Tibial artery (tissue), 4 donors: ENCODE results near the gene RBM33.

Source experiments
- DNase-seq, 2 donors: peaks; one replicate each; pipeline ENCODE4 v3.0.0-alpha.2; 2019
- H3K27ac ChIP-seq, 2 donors: fragments of 200-600 bp; sonication (generic) in 1 of 2; 1 replicate in 1 of 2; 2 replicates in 1 of 2; pipeline ENCODE4 v1.5.1; 2018 to 2019; ENCODE audit warnings: mild to moderate bottlenecking in 1 of 2
- H3K27me3 ChIP-seq, 2 donors: fragments of 200-600 bp; sonication (generic) in 1 of 2; one replicate each; pipeline versions ENCODE4 v1.5.1 to v1.6.0; 2016 to 2019
- H3K36me3 ChIP-seq, 3 donors: fragments of 200-600 bp; sonication (generic) in 2 of 3; one replicate each; pipeline ENCODE4 v1.5.1; 2016 to 2019; ENCODE audit warnings: mild to moderate bottlenecking in 2 of 3
- H3K4me1 ChIP-seq, 4 donors: fragments of 200-600 bp; sonication (generic) in 2 of 4; 1 replicate in 3 of 4; 2 replicates in 1 of 4; pipeline ENCODE4 v1.5.1; 2016 to 2019
- H3K4me3 ChIP-seq, 2 donors: fragments of 200-600 bp; sonication (generic) in 1 of 2; 1 replicate in 1 of 2; 2 replicates in 1 of 2; pipeline ENCODE4 v1.5.1; 2018 to 2019; ENCODE audit warnings: mild to moderate bottlenecking in 2 of 2
- H3K9me3 ChIP-seq, 3 donors: fragments of 200-600 bp; sonication (generic) in 1 of 3; one replicate each; pipeline ENCODE4 v1.5.1; 2016 to 2019
- intact Hi-C: fragments of 100-400 bp; cut with DNase I; formaldehyde crosslinking; loops from one replicate; pipeline ENCODE4 v1.15.0; 2023; ENCODE audit warnings: low total_unique reads
- TF ChIP-seq, protein P1 (sequence below), 2 experiments: fragments of 200-600 bp in 1 of 2; fragments of 450-650 bp in 1 of 2; IDR thresholded peaks; one replicate each; pipeline ENCODE4 v1.5.1; 2017 to 2019; ENCODE audit warnings: antibody characterized with exemption in 2 of 2, mild to moderate bottlenecking in 1 of 2, moderate library complexity in 1 of 2

RBM33 gene

DNA sequence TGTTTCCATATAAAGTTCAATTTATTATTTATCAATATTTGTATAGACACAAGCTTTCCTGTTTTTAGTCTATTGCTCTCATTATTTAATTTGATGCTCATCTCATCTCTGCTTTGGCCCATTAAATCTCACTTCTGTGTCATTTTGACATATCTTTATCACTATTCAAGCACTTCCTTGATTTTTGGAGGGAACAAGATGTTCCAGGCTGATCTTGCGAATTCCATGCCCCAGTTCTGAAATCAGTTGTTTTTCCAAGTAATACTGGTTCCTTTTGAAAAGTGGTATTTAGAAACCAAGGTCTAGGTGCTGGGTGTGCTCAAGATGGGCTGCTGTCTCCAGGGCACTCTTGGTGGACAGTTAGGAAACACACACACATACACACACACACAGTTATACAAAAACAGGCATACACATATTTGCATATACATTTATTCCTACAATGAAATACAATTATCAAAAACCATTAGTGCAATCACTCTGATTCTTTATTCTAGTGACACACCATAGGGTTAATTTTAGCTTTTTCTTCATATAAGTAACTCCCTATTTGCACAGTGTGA is 4.4 kb upstream of the RBM33 start:
- H3K36me3 ChIP-seq: peaks cover 0 to 5% (median 4%) of the 10 kb centered on the region in 3 donors
- no peak for DNase-seq
- H3K4me3 ChIP-seq: no peak overlapping the region
- H3K9me3 ChIP-seq: peaks cover 0 to 24% (median 10%) of the 10 kb centered on the region in 3 donors
- no peak overlapping the region for H3K27ac ChIP-seq
- intact Hi-C loops: no loop called here
- H3K4me1 ChIP-seq: peaks cover 0 to 7% (median 5%) of the 10 kb centered on the region in 4 donors
- H3K27me3 ChIP-seq: no peaks in the 10 kb centered on the region
- TF ChIP-seq, protein P1, sequence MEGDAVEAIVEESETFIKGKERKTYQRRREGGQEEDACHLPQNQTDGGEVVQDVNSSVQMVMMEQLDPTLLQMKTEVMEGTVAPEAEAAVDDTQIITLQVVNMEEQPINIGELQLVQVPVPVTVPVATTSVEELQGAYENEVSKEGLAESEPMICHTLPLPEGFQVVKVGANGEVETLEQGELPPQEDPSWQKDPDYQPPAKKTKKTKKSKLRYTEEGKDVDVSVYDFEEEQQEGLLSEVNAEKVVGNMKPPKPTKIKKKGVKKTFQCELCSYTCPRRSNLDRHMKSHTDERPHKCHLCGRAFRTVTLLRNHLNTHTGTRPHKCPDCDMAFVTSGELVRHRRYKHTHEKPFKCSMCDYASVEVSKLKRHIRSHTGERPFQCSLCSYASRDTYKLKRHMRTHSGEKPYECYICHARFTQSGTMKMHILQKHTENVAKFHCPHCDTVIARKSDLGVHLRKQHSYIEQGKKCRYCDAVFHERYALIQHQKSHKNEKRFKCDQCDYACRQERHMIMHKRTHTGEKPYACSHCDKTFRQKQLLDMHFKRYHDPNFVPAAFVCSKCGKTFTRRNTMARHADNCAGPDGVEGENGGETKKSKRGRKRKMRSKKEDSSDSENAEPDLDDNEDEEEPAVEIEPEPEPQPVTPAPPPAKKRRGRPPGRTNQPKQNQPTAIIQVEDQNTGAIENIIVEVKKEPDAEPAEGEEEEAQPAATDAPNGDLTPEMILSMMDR (IDR thresholded peaks at IDR 0.05): no peak

DNA sequence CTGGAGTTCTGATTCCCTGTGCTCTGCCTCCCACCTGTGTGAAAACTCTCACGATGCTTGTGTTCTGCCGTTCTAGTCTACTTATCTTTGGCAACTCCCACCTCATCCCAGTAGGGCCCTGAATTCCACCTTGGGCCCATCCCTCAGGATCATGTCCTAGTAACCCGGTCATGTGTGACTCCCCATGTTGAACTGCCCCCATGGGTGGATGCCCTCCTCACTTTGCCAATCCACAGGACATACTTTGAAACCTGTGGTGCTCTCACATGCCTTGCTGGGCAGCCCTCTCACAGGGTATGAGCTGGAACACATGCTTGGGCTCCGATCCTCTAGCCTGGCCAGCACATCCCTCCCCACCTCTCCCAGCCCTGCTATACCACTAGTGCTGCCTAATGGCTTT is 3.8 kb upstream of the RBM33 start:
- Histone ChIP-seq H3K27me3 (no peaks in the 10 kb centered on the region), H3K9me3 (peaks cover 0 to 22% (median 10%) of the 10 kb centered on the region in 3 donors), H3K4me1 (peaks cover 0 to 9% (median 7%) of the 10 kb centered on the region in 4 donors), H3K27ac (no peak overlapping the region), H3K4me3 (no peak overlapping the region), H3K36me3 (peaks cover 0 to 5% (median 4%) of the 10 kb centered on the region in 3 donors)
- TF ChIP-seq, protein P1 (IDR thresholded peaks at IDR 0.05): no peak
- intact Hi-C loops: no loop called here
- DNase-seq: no peak

DNA sequence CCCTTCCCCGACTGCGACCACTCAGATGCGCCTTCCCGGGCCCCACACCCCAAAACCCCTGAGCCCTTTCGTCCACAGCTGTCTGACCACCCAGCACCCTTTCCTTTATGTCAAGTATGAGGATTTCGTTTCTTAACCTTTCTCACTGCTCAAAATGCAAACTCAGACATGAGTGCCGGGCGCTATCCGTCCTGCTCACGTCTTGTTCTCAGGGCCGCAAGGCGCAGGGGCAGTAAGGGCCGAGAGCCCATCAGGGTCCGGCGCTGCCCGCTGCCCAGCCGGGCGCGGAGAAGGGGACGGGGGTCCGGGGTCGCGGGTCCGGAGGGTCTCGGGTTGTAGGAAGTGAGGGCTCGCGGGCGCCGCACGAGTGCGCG is 670 bp upstream of the RBM33 start:
- Histone ChIP-seq H3K4me1 (peaks cover 0 to 21% (median 14%) of the 10 kb centered on the region in 4 donors), H3K4me3 (peak overlapping the region; percentile 77 to 99), H3K36me3 (peaks cover 15 to 21% (median 15%) of the 10 kb centered on the region in 3 donors), H3K27me3 (no peaks in the 10 kb centered on the region), H3K27ac (peak overlapping the region; percentile 91 to 98), H3K9me3 (peaks cover 0 to 8% (median 3%) of the 10 kb centered on the region in 3 donors)
- DNase-seq: no peak
- intact Hi-C loops: no loop called here
- TF ChIP-seq, protein P1 (IDR thresholded peaks at IDR 0.05): no peak

GRCh38 chr7:155644971-155645509 is 579 bp downstream of the RBM33 start:
- peaks cover 5 to 15% (median 8%) of the 10 kb centered on the region in 3 donors for H3K9me3 ChIP-seq
- H3K27ac ChIP-seq: peak overlapping the region; percentile 91 to 98
- H3K27me3 ChIP-seq: no peaks in the 10 kb centered on the region
- peak in 1 of 2 donors; percentile 68 for DNase-seq
- intact Hi-C loops: no loop called here
- TF ChIP-seq, protein P1 (IDR thresholded peaks at IDR 0.05): no peak
- peak overlapping the region; percentile 77 to 99 for H3K4me3 ChIP-seq
- H3K4me1 ChIP-seq: peaks cover 0 to 21% (median 14%) of the 10 kb centered on the region in 4 donors
- peaks cover 15 to 27% (median 21%) of the 10 kb centered on the region in 3 donors for H3K36me3 ChIP-seq

DNA sequence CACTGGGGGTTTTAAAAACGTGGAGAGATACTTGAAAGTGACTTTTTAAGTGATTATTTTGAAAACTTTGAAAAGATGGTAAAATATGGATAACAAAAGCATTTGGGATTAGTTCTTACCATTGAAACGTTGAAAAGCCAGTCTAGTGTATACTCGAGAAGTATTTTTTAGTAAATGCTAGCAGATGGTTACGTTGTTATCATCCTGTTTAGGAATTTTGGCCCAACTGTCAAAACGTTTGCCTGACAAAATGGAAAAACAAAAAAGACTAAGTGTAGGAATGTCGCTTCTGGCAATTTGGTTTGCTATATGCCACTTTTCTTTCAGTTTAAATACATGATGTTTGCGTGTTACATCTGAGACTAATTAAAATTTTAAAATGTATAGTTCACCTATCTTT is 1.2 kb downstream of the RBM33 start:
- DNase-seq: no peak
- peaks cover 5 to 15% (median 8%) of the 10 kb centered on the region in 3 donors for H3K9me3 ChIP-seq
- peaks cover 13 to 25% (median 21%) of the 10 kb centered on the region in 3 donors for H3K36me3 ChIP-seq
- intact Hi-C loops: no loop called here
- H3K27me3 ChIP-seq: no peaks in the 10 kb centered on the region
- peak overlapping the region; percentile 77 to 99 for H3K4me3 ChIP-seq
- H3K4me1 ChIP-seq: peaks cover 0 to 22% (median 14%) of the 10 kb centered on the region in 4 donors
- peak overlapping the region in 1 of 2 donors; percentile 91 for H3K27ac ChIP-seq
- TF ChIP-seq, protein P1 (IDR thresholded peaks at IDR 0.05): no peak
